Measurements from ENCODE around the gene TRIL. TPM values are rescaled to one million over a fixed set of nuclear protein-coding genes. Genes with fewer than 3 reads are reported as not detected.

TRIL gene
- polyA plus RNA-seq, 3 donors, result not detected

DNA sequence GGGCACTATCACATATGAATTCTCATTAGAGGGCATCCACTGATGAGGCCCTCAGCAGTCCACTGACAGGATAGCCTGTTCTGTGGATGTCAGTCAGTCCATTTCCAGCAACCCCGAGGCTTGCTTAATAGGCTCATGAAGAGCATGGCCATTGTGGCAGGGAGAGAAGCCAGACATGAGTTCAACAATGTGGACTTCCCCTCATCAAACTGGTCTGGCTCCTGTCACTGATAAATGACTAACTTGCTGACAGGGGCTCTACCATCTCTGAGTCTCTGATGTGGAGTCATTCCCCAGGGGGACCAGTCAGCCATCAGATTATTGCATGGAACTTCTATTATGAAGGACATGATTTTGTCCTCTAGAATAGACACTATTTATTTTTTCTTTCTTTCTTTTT lies 19.8 kb upstream of the TRIL start:
- intact Hi-C loops (cut with micrococcal nuclease), result no loop called here
- H3K9me3 Mint-ChIP-seq, result peaks cover 13 to 32% (median 22%) of the 10 kb centered on the region in 7 donors

DNA sequence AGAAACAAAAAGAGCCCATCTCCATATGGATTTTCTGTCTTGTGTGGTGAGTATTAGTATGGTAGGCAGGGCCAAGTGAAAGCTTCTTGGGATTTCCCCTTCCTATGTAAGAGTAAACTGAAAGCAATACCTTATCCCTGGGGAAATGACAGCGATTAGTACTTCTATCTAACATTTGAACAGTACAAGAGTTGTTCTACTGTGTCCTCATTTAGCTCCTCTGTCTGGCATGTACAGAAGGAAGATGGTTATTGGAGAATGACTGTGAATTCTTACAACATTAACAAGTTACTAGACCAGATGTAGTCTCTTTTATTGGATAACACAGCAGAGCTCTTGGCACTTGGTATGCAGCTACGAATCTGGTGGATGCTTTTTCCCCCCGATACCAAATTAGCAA lies 17.9 kb upstream of the TRIL start:
- Histone ChIP-seq H3K4me3 (replicated peaks in 1 of 3; ENCODE audit: low read depth in 2 of 3, low read length in 3 of 3) (no peak overlapping the region), H3K27me3 (ENCODE audit: control insufficient read depth in 2 of 2, insufficient read depth in 2 of 2, low read length in 2 of 2) (no peaks in the 10 kb centered on the region), H3K9me3 (replicated peaks in 1 of 2; ENCODE audit: control insufficient read depth in 1 of 2, insufficient read depth in 1 of 2, low read length in 2 of 2) (peaks cover 25 to 28% of the 10 kb centered on the region in 2 donors), H3K79me2 (ENCODE audit: insufficient read depth, low read length) (no peaks in the 10 kb centered on the region), H3K36me3 (replicated peaks in 1 of 2; ENCODE audit: control insufficient read depth in 1 of 2, insufficient read depth in 2 of 2, low read length in 2 of 2) (no peaks in the 10 kb centered on the region), H3K4me1 (ENCODE audit: control insufficient read depth in 1 of 2, insufficient read depth in 2 of 2, low read length in 2 of 2) (no peaks in the 10 kb centered on the region), H4K20me1 (ENCODE audit: insufficient read depth, low read length) (no peaks in the 10 kb centered on the region), H3K4me2 (replicated peaks; ENCODE audit: extremely low read depth, low read length, poor library complexity, severe bottlenecking) (no peak overlapping the region), H3K9ac (ENCODE audit: insufficient read depth, low read length, poor library complexity, severe bottlenecking) (no peak overlapping the region), H3K27ac (ENCODE audit: low read depth in 1 of 2, low read length in 2 of 2) (no peak overlapping the region), H2AFZ (ENCODE audit: insufficient read depth, low read depth, low read length, poor library complexity, severe bottlenecking) (no peak overlapping the region)
- intact Hi-C loops (cut with micrococcal nuclease), result no loop called here
- no peak for DNase-seq
- no peaks in the 10 kb centered on the region for H3K4me1 Mint-ChIP-seq
- H3K27me3 Mint-ChIP-seq (ENCODE audit: low read depth in 3 of 3), result peaks cover 0 to 5% (median 4%) of the 10 kb centered on the region in 3 donors
- TF ChIP-seq, protein P1, sequence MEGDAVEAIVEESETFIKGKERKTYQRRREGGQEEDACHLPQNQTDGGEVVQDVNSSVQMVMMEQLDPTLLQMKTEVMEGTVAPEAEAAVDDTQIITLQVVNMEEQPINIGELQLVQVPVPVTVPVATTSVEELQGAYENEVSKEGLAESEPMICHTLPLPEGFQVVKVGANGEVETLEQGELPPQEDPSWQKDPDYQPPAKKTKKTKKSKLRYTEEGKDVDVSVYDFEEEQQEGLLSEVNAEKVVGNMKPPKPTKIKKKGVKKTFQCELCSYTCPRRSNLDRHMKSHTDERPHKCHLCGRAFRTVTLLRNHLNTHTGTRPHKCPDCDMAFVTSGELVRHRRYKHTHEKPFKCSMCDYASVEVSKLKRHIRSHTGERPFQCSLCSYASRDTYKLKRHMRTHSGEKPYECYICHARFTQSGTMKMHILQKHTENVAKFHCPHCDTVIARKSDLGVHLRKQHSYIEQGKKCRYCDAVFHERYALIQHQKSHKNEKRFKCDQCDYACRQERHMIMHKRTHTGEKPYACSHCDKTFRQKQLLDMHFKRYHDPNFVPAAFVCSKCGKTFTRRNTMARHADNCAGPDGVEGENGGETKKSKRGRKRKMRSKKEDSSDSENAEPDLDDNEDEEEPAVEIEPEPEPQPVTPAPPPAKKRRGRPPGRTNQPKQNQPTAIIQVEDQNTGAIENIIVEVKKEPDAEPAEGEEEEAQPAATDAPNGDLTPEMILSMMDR (IDR thresholded peaks at IDR 0.05), result no peak
- H3K9me3 Mint-ChIP-seq, result peaks cover 20 to 42% (median 35%) of the 10 kb centered on the region in 7 donors
- no peak overlapping the region for H3K4me3 Mint-ChIP-seq
- H3K27ac Mint-ChIP-seq, result no peak overlapping the region
- WGBS (ENCODE audit: insufficient coverage), result no CpG with 5 or more reads among the region's 3 CpGs
- H3K36me3 Mint-ChIP-seq, result no peaks in the 10 kb centered on the region

More for the DNA sequence above, 19.8 kb upstream of the TRIL start:
- Histone ChIP-seq H3K9ac (ENCODE audit: insufficient read depth, low read length, poor library complexity, severe bottlenecking) (no peak overlapping the region), H3K4me3 (replicated peaks in 1 of 3; ENCODE audit: low read depth in 2 of 3, low read length in 3 of 3) (no peak overlapping the region), H3K4me1 (ENCODE audit: control insufficient read depth in 1 of 2, insufficient read depth in 2 of 2, low read length in 2 of 2) (no peaks in the 10 kb centered on the region), H3K79me2 (ENCODE audit: insufficient read depth, low read length) (no peaks in the 10 kb centered on the region), H3K27ac (ENCODE audit: low read depth in 1 of 2, low read length in 2 of 2) (no peak overlapping the region), H3K27me3 (ENCODE audit: control insufficient read depth in 2 of 2, insufficient read depth in 2 of 2, low read length in 2 of 2) (no peaks in the 10 kb centered on the region), H3K9me3 (replicated peaks in 1 of 2; ENCODE audit: control insufficient read depth in 1 of 2, insufficient read depth in 1 of 2, low read length in 2 of 2) (peaks cover 18 to 25% of the 10 kb centered on the region in 2 donors), H3K4me2 (replicated peaks; ENCODE audit: extremely low read depth, low read length, poor library complexity, severe bottlenecking) (no peak overlapping the region), H2AFZ (ENCODE audit: insufficient read depth, low read depth, low read length, poor library complexity, severe bottlenecking) (no peak overlapping the region), H4K20me1 (ENCODE audit: insufficient read depth, low read length) (no peaks in the 10 kb centered on the region), H3K36me3 (replicated peaks in 1 of 2; ENCODE audit: control insufficient read depth in 1 of 2, insufficient read depth in 2 of 2, low read length in 2 of 2) (no peaks in the 10 kb centered on the region)
- DNase-seq, result no peak
- no peak overlapping the region for H3K4me3 Mint-ChIP-seq
- TF ChIP-seq, protein P1 (IDR thresholded peaks at IDR 0.05), result no peak
- H3K4me1 Mint-ChIP-seq, result no peaks in the 10 kb centered on the region
- H3K36me3 Mint-ChIP-seq, result no peaks in the 10 kb centered on the region
- peaks cover 0 to 5% (median 5%) of the 10 kb centered on the region in 3 donors for H3K27me3 Mint-ChIP-seq (ENCODE audit: low read depth in 3 of 3)
- WGBS (ENCODE audit: insufficient coverage), result 47% methylated on average over 1 of the region's 1 CpG
- no peak overlapping the region for H3K27ac Mint-ChIP-seq
